Measurements from ENCODE around the gene MSX1.
"Not testable (repeated sequence)": the region's sequence is repeated elsewhere in the genome, so short reads cannot be mapped to it uniquely, and the experiment has no call there.

Gene MSX1

GRCh38 chr4:4859325-4859798 is at the start of gene MSX1:
TSS of gene MSX1 (plus strand) at chr4:4859665. CDS start at chr4:4859900, 235 bp downstream.
- DNase-seq (peak; percentile 49), ATAC-seq (replicated peaks) (peak; percentile 86 to 90)
- Mint-ChIP-seq H3K9me3 (peaks cover 10% of the 10 kb centered on the region in 2 donors), H3K27ac (peak within 1 kb of the TSS; percentile 88), H3K4me1 (peaks cover 25 to 49% of the 10 kb centered on the region in 2 donors), H3K36me3 (peaks cover 9 to 14% of the 10 kb centered on the region in 2 donors), H3K27me3 (peaks cover 59 to 73% of the 10 kb centered on the region in 2 donors), H3K4me3 (peak within 1 kb of the TSS; percentile 84 to 86)

DNA sequence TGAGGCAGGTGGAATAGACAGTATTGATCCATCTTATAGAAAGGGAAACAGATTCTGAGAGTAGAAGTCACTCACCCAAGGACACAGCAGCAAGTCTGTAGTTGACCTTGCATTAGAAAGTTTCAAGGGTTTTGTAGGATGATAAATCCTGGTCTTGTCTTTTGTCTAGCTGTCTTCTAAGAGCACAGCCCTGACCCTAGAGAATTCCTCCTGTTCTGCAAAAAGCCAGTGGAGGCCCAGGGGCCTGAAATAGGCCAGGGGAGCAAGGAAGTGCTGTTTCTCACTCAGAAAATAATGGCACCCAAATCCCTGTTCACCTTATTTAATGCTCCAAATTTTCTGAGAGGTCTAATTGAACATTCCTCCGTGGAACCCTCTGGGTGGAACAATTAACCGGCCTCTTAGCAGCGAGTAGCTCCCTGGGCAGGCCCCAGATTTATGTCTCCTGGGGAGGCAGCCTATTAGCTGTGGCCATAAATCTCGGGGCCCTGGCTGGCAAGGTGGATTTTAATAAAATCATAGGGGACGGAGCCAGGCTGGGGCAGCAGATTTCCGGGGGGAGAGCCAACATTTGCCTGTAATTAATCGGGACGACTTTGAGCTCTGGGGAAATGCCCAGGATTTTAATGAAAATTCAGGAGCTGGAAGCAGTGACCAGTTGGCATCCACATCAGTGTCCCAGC is 49.2 kb upstream of the MSX1 start:
- Mint-ChIP-seq H3K9me3 (peaks cover 6 to 11% of the 10 kb centered on the region in 2 donors), H3K4me3 (no peak overlapping the region), H3K36me3 (peaks cover 0 to 7% of the 10 kb centered on the region in 2 donors), H3K27ac (no peak overlapping the region), H3K4me1 (peaks cover 6 to 8% of the 10 kb centered on the region in 2 donors), H3K27me3 (peaks cover 12 to 13% of the 10 kb centered on the region in 2 donors)
- ATAC-seq (replicated peaks) (no peak), DNase-seq (no peak)

- ATAC-seq (replicated peaks): no peak
- peaks cover 6 to 13% of the 10 kb centered on the region in 2 donors for H3K9me3 Mint-ChIP-seq
- H3K27me3 Mint-ChIP-seq: peaks cover 12 to 13% of the 10 kb centered on the region in 2 donors
- H3K4me3 Mint-ChIP-seq: no peak overlapping the region
- peaks cover 6 to 8% of the 10 kb centered on the region in 2 donors for H3K4me1 Mint-ChIP-seq
- DNase-seq: no peak
- H3K36me3 Mint-ChIP-seq: peaks cover 0 to 8% of the 10 kb centered on the region in 2 donors
- H3K27ac Mint-ChIP-seq: no peak overlapping the region
These were observed 48.7 kb upstream of the MSX1 start for GRCh38 chr4:4810778-4811177.

DNA sequence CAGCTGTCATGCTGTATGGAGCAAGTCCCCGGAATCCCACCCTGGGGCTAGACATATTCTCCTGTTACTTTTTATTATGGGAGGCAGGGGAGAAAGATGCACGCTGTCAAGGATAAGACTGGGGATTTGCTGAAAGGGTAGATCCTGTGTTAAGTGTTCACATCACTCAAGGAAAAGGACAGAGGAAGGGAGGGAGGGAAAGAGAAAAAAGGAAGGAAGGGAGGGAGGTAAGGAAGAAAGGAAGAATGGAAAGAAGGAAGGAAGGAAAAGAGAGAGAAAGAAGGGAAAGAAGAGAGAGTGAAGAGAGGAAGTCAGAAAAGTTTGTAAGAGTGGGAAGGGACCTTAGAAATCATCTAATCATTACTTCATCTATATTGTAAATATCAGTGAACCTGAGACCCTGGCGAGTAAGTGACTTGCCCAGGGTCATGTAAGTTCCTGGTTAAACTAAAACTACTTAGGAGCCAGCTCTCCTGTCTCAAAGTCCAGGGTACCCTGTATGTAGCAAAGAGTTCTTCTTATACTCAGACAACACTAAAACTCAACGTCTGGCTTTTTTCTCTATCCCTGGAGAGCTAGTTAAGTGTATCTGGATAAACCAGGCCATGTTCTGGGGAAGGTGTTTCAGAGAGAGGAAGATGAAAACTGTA is 47.2 kb upstream of the MSX1 start:
- Mint-ChIP-seq H3K27ac (no peak overlapping the region), H3K36me3 (peaks cover under 1 to 11% of the 10 kb centered on the region in 2 donors), H3K4me3 (no peak overlapping the region), H3K4me1 (peaks cover 6 to 8% of the 10 kb centered on the region in 2 donors), H3K27me3 (peaks cover 12 to 13% of the 10 kb centered on the region in 2 donors), H3K9me3 (peaks cover 13 to 19% of the 10 kb centered on the region in 2 donors)
- ATAC-seq (replicated peaks) (no peak), DNase-seq (no peak)

- H3K27me3 Mint-ChIP-seq: peaks cover 4 to 11% of the 10 kb centered on the region in 2 donors
- DNase-seq (no peak), ATAC-seq (replicated peaks) (no peak)
- H3K4me1 Mint-ChIP-seq: peaks cover 4 to 6% of the 10 kb centered on the region in 2 donors
- H3K9me3 Mint-ChIP-seq: peaks cover 20 to 25% of the 10 kb centered on the region in 2 donors
- peaks cover 5 to 21% of the 10 kb centered on the region in 2 donors for H3K36me3 Mint-ChIP-seq
- H3K4me3 Mint-ChIP-seq: no peak overlapping the region
- no peak overlapping the region for H3K27ac Mint-ChIP-seq
These were observed 40.9 kb upstream of the MSX1 start for GRCh38 chr4:4818415-4819212.

- H3K27ac Mint-ChIP-seq: no peak overlapping the region
- H3K27me3 Mint-ChIP-seq: peaks cover 4 to 8% of the 10 kb centered on the region in 2 donors
- H3K4me3 Mint-ChIP-seq: no peak overlapping the region
- H3K9me3 Mint-ChIP-seq: peaks cover 19 to 25% of the 10 kb centered on the region in 2 donors
- peaks cover 5 to 21% of the 10 kb centered on the region in 2 donors for H3K36me3 Mint-ChIP-seq
- DNase-seq (no peak), ATAC-seq (replicated peaks) (no peak)
- H3K4me1 Mint-ChIP-seq: peaks cover 0 to 3% of the 10 kb centered on the region in 2 donors
These were observed 40.3 kb upstream of the MSX1 start for GRCh38 chr4:4819213-4819606.

- peaks cover 24 to 33% of the 10 kb centered on the region in 2 donors for H3K9me3 Mint-ChIP-seq
- no peak overlapping the region for H3K27ac Mint-ChIP-seq
- peaks cover 5 to 19% of the 10 kb centered on the region in 2 donors for H3K36me3 Mint-ChIP-seq
- H3K27me3 Mint-ChIP-seq: peaks cover 8% of the 10 kb centered on the region in 2 donors
- no peak overlapping the region for H3K4me3 Mint-ChIP-seq
- peaks cover 0 to 3% of the 10 kb centered on the region in 2 donors for H3K4me1 Mint-ChIP-seq
- ATAC-seq (replicated peaks): no peak
- DNase-seq: no peak
These were observed 39.2 kb upstream of the MSX1 start for GRCh38 chr4:4820261-4820660.

GRCh38 chr4:4820739-4821138 is 38.7 kb upstream of the MSX1 start:
- DNase-seq (no peak), ATAC-seq (replicated peaks) (no peak)
- Mint-ChIP-seq H3K4me3 (no peak overlapping the region), H3K27ac (no peak overlapping the region), H3K36me3 (peaks cover 5 to 18% of the 10 kb centered on the region in 2 donors), H3K27me3 (peaks cover 8 to 9% of the 10 kb centered on the region in 2 donors), H3K4me1 (peaks cover 0 to 3% of the 10 kb centered on the region in 2 donors), H3K9me3 (peaks cover 24 to 35% of the 10 kb centered on the region in 2 donors)

GRCh38 chr4:4821577-4821976 is 37.9 kb upstream of the MSX1 start:
- H3K9me3 Mint-ChIP-seq: peaks cover 28 to 39% of the 10 kb centered on the region in 2 donors
- H3K4me3 Mint-ChIP-seq: no peak overlapping the region
- peaks cover 5 to 18% of the 10 kb centered on the region in 2 donors for H3K36me3 Mint-ChIP-seq
- no peak overlapping the region for H3K27ac Mint-ChIP-seq
- DNase-seq (no peak), ATAC-seq (replicated peaks) (peak; percentile 50 to 57)
- peaks cover 0 to 3% of the 10 kb centered on the region in 2 donors for H3K4me1 Mint-ChIP-seq
- peaks cover 8 to 9% of the 10 kb centered on the region in 2 donors for H3K27me3 Mint-ChIP-seq

DNA sequence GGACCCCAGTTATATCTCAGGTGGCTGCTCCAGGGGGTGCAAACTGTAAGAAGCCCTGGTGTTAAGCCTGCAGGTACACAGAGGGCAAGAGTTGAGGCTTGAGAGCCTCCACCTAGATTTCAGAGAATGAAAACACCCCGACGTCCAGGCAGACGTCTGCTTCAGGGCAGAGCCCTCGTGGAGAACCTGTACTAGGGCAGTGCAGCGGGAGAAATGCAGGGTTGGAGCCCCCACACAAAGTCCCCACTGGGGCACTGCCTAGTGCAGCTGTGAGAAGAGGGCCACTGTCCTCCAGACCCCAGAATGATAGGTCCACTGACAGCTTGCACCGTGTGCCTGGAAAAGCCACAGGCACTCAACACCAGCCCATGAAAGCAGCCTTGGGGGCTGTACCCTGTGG is 37.2 kb upstream of the MSX1 start:
- H3K4me3 Mint-ChIP-seq; DNase-seq; H3K4me1 Mint-ChIP-seq; ATAC-seq (replicated peaks); H3K27ac Mint-ChIP-seq: not testable (repeated sequence)
- H3K27me3 Mint-ChIP-seq: peaks cover 9 to 13% of the 10 kb centered on the region in 2 donors
- H3K36me3 Mint-ChIP-seq: peaks cover 5 to 15% of the 10 kb centered on the region in 2 donors
- peaks cover 21 to 32% of the 10 kb centered on the region in 2 donors for H3K9me3 Mint-ChIP-seq

DNA sequence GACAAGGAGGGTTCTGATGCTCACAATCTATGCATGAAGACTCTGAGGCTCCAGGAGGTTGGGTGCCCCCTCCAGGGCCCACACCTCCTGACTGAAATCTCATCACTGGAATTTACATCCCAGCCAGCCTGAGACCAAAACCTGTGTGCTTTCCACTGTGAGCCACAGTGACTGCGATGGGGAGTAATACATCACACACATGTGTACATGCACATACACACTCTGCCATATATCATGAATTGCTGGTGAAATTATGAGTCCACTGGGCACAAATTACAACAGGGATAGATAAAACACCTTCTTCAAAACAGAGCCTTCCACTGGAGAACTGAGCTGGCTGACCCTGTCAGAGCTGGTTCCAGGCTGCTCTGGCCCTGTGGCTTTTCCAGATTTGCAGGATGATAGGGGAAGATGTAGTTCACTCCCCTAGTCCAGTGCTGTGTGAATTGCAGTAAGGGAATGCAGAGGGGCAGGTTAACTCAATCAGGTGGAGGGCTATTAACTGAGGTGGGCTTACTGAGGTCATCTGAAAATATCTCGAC is 35.8 kb upstream of the MSX1 start:
- no peak for DNase-seq
- peaks cover 18 to 22% of the 10 kb centered on the region in 2 donors for H3K27me3 Mint-ChIP-seq
- no peak for ATAC-seq (replicated peaks)
- H3K36me3 Mint-ChIP-seq: peaks cover 1 to 11% of the 10 kb centered on the region in 2 donors
- H3K4me3 Mint-ChIP-seq: no peak overlapping the region
- peaks cover 15 to 27% of the 10 kb centered on the region in 2 donors for H3K9me3 Mint-ChIP-seq
- peaks cover 0 to 3% of the 10 kb centered on the region in 2 donors for H3K4me1 Mint-ChIP-seq
- H3K27ac Mint-ChIP-seq: no peak overlapping the region

GRCh38 chr4:4824232-4824631 is 35.2 kb upstream of the MSX1 start:
- peaks cover 1 to 11% of the 10 kb centered on the region in 2 donors for H3K36me3 Mint-ChIP-seq
- H3K4me1 Mint-ChIP-seq: peaks cover 0 to 3% of the 10 kb centered on the region in 2 donors
- H3K27ac Mint-ChIP-seq: no peak overlapping the region
- DNase-seq (no peak), ATAC-seq (replicated peaks) (no peak)
- H3K27me3 Mint-ChIP-seq: peaks cover 23% of the 10 kb centered on the region in 2 donors
- H3K9me3 Mint-ChIP-seq: peaks cover 15 to 27% of the 10 kb centered on the region in 2 donors
- H3K4me3 Mint-ChIP-seq: no peak overlapping the region

GRCh38 chr4:4825431-4825830 is 34.0 kb upstream of the MSX1 start:
- peaks cover 1 to 11% of the 10 kb centered on the region in 2 donors for H3K36me3 Mint-ChIP-seq
- H3K9me3 Mint-ChIP-seq: peaks cover 15 to 27% of the 10 kb centered on the region in 2 donors
- H3K4me3 Mint-ChIP-seq: no peak overlapping the region
- ATAC-seq (replicated peaks): no peak
- H3K27me3 Mint-ChIP-seq: peaks cover 25 to 30% of the 10 kb centered on the region in 2 donors
- DNase-seq: no peak
- peaks cover 0 to 3% of the 10 kb centered on the region in 2 donors for H3K4me1 Mint-ChIP-seq
- H3K27ac Mint-ChIP-seq: no peak overlapping the region
